ENCODE data around the gene SQSTM1.
"Not testable (repeated sequence)": the region's sequence is repeated elsewhere in the genome, so short reads cannot be mapped to it uniquely, and the experiment has no call there.

Gene SQSTM1

GRCh38 chr5:179827680-179828079, 7.0 kb downstream of the SQSTM1 start:
- peak; percentile 91 to 95 for ATAC-seq

DNA sequence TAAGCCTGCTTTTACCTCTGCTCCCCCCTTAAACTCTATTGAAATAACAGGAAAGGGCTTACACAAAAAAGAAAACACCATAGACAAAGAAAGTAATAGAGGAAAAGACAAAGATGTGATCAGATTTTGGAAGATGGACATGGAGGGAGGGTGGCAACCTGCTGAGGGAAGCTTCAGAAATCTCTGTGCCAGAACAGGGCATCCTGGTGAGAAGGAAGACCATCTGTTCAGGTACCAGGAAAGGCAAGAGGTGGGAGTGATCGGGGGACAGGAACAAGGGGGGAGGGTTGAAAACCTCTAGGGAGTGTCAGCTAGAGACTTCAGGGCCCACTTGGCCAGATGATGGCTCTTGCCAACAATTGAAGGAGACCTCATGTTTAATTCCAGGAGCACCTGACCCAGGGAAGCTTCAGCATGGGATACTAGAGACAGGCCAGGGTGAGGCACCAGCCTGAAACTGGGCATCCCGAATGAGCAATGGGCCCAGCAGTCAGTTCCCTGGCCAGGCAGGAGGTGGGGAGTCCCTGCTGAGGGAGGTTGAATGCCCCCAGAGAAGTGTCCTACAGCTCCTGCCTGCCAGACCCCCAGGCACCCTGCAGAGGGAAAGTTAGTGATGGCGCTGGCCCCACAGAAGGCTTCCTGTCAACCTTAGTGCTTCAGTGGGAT, 8.2 kb downstream of the SQSTM1 start:
- no peak for ATAC-seq

DNA sequence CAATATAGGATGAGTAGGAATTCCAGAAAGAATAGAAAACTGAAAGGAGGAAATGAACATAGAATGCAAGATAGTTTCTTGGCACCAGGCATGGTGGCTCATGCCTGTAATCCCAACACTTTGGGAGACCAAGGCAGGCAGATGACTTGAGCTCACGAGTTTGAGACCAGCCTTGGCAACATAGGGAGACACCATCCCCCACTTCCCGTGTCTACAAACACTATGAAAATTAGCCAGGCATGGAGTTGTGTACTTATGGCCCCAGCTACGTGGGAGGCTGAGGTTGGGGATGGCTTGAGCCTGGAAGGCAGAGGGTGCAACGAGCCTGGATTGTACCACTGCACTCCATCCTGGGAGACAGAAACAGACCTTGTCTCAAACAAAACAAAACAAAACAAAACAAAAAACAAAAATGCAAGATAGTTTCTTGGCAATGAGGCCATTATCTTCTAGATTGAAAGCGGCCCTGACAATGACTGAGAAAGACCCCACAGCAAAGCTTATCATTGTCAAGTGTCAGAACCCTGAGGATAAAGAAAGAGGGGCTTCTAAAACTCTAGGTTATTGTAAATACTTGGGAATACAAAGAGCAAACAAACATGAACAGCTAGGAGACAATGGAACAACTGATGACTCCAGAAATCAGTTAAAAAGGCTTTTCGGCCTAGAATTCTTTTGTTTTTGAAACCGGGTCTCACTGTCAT, 9.2 kb downstream of the SQSTM1 start:
- no peak for ATAC-seq

- no peak for ATAC-seq
These were observed 10.2 kb downstream of the SQSTM1 start for GRCh38 chr5:179830818-179831468.

GRCh38 chr5:179832039-179832745, 11.5 kb downstream of the SQSTM1 start:
- no peak for ATAC-seq

DNA sequence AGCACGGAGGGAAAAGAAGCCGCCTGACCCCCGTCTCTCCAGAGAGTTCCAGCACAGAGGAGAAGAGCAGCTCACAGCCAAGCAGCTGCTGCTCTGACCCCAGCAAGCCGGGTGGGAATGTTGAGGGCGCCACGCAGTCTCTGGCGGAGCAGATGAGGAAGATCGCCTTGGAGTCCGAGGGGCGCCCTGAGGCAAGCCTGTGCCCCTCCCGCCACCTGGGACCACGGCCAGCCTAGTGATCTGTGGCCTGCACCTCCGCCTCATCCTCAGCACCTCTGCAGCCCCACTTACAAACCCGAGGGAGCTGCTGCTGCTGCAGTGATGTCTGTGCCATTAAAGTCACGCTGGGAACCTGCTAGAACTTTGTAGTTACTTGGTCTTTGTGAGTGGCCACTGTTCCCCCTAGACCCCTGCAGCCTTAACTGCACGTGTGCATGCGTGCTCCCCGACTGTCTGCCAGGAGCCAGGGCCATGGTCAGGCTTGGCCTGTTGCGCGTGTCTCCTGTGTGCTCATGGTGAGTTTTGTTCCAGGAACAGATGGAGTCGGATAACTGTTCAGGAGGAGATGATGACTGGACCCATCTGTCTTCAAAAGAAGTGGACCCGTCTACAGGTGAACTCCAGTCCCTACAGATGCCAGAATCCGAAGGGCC, 12.5 kb downstream of the SQSTM1 start:
- ATAC-seq: no peak

GRCh38 chr5:179833709-179834070, 13.0 kb downstream of the SQSTM1 start:
- no peak for ATAC-seq

- ATAC-seq: no peak
These were observed 13.4 kb downstream of the SQSTM1 start for GRCh38 chr5:179834120-179834519.

- not testable (repeated sequence) for ATAC-seq
These were observed 14.2 kb downstream of the SQSTM1 start for GRCh38 chr5:179834871-179835270.

DNA sequence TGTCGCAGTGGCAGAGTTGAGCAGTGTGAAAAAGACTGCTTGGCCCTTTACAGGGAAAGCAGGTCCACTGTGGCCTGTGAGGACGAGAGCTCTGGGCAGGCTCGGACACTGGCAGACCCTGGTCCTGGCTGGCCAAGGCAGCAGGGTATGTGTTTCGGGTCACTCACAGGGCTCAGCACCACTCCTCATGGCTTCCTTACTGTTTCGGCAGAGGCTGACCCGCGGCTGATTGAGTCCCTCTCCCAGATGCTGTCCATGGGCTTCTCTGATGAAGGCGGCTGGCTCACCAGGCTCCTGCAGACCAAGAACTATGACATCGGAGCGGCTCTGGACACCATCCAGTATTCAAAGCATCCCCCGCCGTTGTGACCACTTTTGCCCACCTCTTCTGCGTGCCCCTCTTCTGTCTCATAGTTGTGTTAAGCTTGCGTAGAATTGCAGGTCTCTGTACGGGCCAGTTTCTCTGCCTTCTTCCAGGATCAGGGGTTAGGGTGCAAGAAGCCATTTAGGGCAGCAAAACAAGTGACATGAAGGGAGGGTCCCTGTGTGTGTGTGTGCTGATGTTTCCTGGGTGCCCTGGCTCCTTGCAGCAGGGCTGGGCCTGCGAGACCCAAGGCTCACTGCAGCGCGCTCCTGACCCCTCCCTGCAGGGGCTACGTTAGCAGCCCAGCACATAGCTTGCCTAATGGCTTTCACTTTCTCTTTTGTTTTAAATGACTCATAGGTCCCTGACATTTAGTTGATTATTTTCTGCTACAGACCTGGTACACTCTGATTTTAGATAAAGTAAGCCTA, 15.7 kb downstream of the SQSTM1 start:
- ATAC-seq: peak; percentile 97 to 99

DNA sequence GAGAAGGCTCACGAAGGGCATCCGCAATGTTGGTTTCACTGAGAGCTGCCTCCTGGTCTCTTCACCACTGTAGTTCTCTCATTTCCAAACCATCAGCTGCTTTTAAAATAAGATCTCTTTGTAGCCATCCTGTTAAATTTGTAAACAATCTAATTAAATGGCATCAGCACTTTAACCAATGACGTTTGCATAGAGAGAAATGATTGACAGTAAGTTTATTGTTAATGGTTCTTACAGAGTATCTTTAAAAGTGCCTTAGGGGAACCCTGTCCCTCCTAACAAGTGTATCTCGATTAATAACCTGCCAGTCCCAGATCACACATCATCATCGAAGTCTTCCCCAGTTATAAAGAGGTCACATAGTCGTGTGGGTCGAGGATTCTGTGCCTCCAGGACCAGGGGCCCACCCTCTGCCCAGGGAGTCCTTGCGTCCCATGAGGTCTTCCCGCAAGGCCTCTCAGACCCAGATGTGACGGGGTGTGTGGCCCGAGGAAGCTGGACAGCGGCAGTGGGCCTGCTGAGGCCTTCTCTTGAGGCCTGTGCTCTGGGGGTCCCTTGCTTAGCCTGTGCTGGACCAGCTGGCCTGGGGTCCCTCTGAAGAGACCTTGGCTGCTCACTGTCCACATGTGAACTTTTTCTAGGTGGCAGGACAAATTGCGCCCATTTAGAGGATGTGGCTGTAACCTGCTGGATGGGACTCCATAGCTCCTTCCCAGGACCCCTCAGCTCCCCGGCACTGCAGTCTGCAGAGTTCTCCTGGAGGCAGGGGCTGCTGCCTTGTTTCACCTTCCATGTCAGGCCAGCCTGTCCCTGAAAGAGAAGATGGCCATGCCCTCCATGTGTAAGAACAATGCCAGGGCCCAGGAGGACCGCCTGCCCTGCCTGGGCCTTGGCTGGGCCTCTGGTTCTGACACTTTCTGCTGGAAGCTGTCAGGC, 16.6 kb downstream of the SQSTM1 start:
- no peak for ATAC-seq

GRCh38 chr5:179839328-179840256, 18.9 kb downstream of the SQSTM1 start:
- ATAC-seq: no peak

DNA sequence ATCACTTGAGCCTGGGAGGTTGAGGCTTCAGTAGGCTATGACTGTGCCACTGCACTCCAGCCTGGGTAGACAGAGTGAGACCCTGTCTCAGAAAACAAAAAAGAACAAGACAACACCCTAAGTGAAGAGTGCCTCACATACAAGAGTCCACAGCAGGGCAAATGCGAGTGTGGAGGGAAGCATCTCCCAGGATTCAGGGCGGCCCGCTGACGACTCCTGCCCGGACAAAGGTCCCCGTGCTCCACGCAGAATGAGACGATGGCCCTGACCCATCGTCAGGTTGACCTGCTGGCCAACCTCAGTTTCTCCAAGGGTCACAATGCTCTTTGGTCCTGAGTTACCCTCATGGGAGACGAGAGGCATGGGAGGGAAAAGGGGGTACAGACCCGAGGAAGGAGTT, 19.6 kb downstream of the SQSTM1 start:
- ATAC-seq: no peak

DNA sequence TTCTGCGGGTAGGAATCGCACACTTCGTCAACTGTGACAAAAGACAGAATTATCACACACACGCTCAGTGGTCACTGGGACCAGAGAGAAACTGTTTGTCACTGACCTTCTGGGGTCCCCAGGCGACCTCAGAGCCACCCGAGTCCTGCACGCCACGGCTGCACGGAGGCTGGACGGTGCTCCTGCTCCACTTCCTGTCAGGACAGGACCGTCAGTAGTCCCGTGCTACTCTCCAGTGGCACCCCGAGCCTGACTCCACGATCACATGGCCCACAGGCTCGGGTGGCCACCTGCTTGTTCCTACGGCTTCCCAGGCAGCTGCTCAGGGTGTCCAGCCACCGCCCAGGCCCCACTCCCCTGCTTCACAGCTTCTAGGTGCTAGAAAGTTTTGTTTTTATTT, 20.1 kb downstream of the SQSTM1 start:
- ATAC-seq: no peak

DNA sequence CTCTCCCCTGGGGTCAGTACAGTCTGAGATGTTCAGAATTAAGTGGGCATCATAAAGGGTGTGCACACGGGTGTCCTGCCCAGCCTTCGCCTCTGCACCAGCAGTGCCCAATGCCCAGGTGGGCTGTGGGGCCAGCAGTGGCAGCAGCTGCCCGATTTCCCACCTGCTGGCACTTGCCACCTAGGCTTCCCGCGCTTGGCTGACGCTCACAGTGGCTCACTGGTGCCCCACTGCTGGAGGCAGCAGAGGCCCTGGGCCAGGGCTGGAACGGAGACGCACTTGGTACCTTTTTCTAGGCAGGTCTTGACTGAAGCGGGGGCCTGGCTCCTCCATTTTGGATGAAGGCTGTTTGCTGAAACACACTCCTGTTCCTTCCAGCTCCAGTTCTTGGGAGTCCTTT, 20.9 kb downstream of the SQSTM1 start:
- no peak for ATAC-seq

DNA sequence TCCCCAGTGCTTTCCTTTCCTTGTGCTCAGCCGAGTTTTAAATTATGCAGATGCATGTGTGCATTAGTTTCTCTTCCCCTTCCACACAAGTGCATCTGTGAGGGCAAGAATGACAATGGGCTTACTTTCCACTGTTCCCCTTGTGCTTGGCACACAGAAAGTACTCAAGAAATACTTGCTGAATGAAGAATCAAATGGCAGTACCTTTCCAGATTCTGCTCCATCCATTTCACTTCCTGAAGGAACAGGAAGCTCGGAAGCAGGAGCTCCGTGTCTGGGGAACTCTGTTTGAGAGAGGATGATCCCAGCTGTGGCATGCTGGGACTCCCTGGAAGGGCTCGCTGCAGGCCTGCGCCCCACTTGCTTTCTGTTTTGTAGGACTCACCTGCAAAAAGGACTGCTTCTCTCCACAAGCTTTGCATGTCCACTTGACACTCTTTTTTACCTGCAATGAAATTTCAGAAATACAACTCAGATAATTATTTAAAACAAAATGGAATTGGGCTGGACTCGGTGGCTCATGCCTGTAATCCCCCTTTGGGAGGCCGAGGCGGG, 32.4 kb downstream of the SQSTM1 start:
- ATAC-seq: no peak

DNA sequence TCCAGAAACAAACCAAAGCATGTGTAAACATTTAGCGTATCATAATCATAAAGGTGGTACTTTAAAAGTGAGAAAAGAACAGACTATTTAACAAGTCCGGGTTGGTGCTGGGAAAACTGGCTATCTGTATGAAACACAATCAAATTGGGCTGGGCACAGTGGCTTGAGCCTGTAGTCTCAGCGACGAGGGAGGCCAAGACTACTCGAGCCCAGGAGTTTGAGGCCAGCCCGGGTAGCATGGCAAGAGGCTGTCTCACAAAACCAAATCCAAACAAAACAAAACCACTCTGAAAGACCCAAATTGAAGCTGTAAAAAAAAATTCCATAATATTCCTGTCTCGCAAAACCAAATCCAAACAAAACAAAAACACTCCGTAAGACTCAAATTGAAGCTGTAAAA, 33.7 kb downstream of the SQSTM1 start:
- ATAC-seq: no peak

- ATAC-seq: peak; percentile 63 to 71
These were observed 37.5 kb downstream of the SQSTM1 start for GRCh38 chr5:179858241-179858585.

GRCh38 chr5:179858586-179859427, 38.1 kb downstream of the SQSTM1 start, which contains the start of gene MRNIP:
Gene MRNIP (minus strand): TSS chr5:179858817. CDS start chr5:179858796, 21 bp downstream.
- ATAC-seq: peak; percentile 98
